PFSK-1 (cell line): ENCODE measurements around the gene NEDD4L.

Experiments used
- POLR2AphosphoS5 ChIP-seq: IDR thresholded peaks from 2 replicates; pipeline ENCODE4 v1.6.1; 2012; ENCODE audit warnings: low read depth, mild to moderate bottlenecking, control low read depth, low read length, moderate library complexity
- TF ChIP-seq, protein P1 (sequence below), 2 experiments: IDR thresholded peaks; 2 replicates each; pipeline versions ENCODE4 v1.6.1 to v1.8.0; 2011 to 2012; ENCODE audit warnings: low read depth in 2 of 2, low read length in 2 of 2, control low read depth in 1 of 2, inconsistent platforms in 1 of 2, mild to moderate bottlenecking in 1 of 2, moderate library complexity in 1 of 2; ENCODE audit not compliant: insufficient read depth in 1 of 2

DNA sequence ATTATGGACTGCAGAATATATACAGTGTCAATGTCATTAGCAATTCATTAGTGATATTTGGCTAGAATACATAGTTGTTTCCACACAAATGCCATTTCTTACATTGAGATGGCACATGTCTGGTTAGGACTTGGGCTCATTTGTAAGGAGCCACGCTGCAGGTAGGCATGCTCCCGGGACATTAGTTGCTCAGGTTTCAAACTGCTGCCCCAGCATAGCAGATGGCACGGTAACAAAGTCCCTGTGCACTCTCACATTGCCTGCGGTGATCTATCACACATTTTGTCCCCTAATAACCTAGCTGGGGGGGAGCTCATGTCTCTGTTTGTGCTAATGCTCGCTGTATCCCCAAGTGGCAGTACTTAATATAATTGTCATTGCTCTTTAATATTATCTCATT is 185.1 kb downstream of the NEDD4L start:
- no peak for TF ChIP-seq POLR2AphosphoS5
- TF ChIP-seq, protein P1, sequence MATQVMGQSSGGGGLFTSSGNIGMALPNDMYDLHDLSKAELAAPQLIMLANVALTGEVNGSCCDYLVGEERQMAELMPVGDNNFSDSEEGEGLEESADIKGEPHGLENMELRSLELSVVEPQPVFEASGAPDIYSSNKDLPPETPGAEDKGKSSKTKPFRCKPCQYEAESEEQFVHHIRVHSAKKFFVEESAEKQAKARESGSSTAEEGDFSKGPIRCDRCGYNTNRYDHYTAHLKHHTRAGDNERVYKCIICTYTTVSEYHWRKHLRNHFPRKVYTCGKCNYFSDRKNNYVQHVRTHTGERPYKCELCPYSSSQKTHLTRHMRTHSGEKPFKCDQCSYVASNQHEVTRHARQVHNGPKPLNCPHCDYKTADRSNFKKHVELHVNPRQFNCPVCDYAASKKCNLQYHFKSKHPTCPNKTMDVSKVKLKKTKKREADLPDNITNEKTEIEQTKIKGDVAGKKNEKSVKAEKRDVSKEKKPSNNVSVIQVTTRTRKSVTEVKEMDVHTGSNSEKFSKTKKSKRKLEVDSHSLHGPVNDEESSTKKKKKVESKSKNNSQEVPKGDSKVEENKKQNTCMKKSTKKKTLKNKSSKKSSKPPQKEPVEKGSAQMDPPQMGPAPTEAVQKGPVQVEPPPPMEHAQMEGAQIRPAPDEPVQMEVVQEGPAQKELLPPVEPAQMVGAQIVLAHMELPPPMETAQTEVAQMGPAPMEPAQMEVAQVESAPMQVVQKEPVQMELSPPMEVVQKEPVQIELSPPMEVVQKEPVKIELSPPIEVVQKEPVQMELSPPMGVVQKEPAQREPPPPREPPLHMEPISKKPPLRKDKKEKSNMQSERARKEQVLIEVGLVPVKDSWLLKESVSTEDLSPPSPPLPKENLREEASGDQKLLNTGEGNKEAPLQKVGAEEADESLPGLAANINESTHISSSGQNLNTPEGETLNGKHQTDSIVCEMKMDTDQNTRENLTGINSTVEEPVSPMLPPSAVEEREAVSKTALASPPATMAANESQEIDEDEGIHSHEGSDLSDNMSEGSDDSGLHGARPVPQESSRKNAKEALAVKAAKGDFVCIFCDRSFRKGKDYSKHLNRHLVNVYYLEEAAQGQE (IDR thresholded peaks at IDR 0.05; ENCODE audit: insufficient read depth in 1 of 2, low read depth in 2 of 2, low read length in 2 of 2), result no peak
